Lung microvascular endothelial cell (primary cell): ENCODE measurements around the gene RAPGEF4. TPM values are rescaled to one million over a fixed set of nuclear protein-coding genes. Genes with fewer than 3 reads are reported as not detected.

Experiments used
- DNase-seq, 2 donors: peaks; one replicate each; pipeline versions ENCODE4 v3.0.0 to v3.0.0-alpha.2; 2010; ENCODE audit warnings: low read depth in 2 of 2
- total RNA-seq: library from RNA; depleted of rRNA; stranded (reverse); fragments of >200 nt; gene quantifications from 2 replicates; pipeline ENCODE4 v1.2.1, GENCODE V29; 2014

Gene RAPGEF4
- total RNA-seq, 1 donor from 2014 or later, result 17.3 TPM

DNA sequence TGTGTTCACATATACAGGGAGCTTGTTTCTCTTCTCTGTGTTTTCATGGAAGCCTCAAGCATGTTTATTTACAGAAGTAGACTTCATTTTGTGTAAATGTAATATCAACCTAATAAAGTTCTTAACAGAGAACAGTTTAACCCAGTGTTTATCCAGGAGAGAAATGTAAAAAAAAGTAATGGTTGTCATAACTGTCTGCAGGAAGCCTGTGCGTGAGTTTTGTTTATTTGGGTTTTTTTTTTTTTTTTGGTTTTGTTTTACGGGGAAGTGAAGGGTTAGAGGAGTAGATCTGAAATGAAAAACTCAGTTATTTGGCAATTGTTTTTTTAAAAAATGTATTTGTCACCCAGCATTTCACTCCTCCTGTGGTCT lies 124.7 kb downstream of the RAPGEF4 start:
- DNase-seq, result peak; percentile 58 to 61

GRCh38 chr2:172861098-172861497 lies 125.5 kb downstream of the RAPGEF4 start:
- peak in 1 of 2 donors; percentile 26 for DNase-seq

DNA sequence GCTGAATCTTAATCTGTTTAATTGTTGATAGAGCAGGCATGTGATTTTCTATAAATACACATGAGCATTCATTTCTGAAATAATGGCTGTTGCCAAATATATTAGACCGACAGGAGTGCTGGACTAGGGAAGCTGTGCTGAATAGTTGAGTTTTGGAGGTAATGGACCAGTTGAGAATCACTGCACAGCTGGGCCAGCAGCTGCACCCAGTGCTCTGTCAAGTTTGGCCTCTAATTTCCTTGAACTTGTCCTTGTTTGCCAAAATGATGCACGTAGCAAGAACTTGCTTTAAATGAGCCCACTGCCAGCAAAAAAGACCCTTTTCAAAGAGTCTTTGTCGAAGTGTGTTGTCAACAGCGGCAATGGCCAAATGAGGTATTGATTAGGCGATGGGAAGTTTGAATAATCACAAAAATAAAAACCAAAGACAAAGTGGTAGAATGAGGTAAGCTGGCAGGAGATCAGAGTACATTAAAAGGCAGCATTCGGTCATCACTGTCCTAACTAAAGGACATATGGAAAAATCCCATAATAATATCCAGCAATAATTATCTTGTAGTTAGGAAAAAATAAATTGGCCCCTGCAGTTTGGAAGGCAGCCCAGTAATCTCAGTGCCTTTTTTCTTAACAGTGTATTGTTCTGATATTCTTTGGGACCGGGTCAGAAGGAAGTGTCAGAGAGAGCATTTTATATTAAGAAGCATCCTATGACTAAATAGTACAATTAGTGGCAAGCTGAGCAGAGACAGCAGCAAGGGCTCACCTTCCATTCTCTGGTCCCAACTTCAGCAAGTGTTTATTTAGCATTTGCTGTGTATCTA lies 126.2 kb downstream of the RAPGEF4 start:
- peak; percentile 47 to 69 for DNase-seq

DNA sequence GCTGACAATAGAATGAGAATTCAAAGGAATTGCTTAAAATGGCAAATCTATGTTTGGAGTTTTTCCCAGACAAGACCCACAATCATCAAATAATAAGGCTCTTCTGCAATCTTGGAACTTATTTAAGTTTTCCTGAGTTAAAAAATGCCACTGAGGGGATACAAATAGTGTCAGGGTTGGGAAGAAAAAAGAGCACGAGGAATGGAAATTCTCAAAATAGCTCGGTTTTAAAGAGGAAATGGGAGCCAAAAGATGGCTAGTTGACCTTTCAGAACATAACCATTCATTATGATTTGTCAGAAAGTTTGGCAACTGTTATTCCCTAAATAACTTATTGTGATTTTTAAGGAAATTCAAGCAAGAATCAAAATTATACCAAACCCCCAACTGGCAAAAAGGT lies 127.7 kb downstream of the RAPGEF4 start:
- DNase-seq, result peak; percentile 14 to 56

DNA sequence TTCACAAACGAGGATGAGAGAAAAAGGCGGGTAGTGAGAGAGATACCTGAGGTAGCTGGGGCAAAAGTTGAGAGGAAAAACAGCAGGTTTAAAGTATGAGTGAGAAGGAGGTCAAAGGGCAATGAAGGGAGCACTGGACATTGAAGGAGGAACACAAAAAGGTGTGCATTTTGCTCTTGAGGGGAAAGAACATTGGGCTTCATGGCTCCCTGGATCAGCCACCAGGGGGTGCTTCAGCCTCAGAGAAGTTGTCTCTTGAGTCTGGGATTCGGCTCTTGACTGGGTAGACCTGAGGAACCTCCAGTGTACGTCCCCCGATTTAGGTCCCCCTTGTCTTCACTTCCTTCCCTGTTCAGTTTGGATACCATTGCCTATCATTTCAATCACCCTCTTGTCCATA lies 128.5 kb downstream of the RAPGEF4 start:
- peak; percentile 56 to 57 for DNase-seq

GRCh38 chr2:172865422-172865821 lies 129.8 kb downstream of the RAPGEF4 start:
- no peak for DNase-seq

GRCh38 chr2:172869861-172870260 lies 134.2 kb downstream of the RAPGEF4 start:
- DNase-seq, result peak; percentile 28 to 54

DNA sequence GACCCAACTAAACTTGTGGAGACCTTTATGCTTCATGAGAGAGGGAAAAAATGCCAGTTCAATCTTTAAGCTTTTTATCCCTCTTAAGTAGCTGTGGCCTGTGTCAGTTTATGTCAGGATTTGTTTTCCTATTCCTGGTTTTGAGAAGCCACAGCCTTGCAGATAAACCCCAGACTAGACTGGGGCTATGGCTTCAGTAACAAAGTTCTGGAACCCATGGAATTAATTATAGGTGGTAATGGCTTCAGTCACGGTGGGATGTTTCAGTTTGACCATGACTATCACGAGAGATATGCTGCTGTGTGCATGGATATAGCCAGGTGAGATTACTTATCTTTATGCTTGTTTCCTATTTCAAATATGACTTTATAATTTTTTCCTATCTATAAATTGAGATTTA lies 134.8 kb downstream of the RAPGEF4 start:
- no peak for DNase-seq

DNA sequence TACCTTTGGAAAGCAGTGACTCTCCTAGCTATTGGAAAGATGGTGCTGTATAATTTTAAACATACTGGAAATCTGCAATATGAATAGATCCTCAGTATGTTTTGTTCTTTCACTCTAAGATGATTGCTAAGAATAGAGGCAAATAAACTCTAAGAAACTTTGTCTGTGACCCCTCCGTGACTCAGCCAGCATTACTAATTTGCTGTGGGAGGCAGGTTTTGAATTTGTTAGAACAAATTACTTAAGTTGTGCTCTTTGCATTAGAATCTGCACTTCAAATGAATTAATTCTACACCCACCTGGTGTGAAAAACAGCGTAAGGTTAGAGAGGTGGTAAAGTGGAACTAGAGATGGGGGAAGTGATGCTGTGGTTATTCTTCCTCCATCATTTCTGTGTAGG lies 142.2 kb downstream of the RAPGEF4 start:
- peak in 1 of 2 donors; percentile 17 for DNase-seq

GRCh38 chr2:172878260-172878659 lies 142.6 kb downstream of the RAPGEF4 start:
- DNase-seq, result peak; percentile 30 to 32

DNA sequence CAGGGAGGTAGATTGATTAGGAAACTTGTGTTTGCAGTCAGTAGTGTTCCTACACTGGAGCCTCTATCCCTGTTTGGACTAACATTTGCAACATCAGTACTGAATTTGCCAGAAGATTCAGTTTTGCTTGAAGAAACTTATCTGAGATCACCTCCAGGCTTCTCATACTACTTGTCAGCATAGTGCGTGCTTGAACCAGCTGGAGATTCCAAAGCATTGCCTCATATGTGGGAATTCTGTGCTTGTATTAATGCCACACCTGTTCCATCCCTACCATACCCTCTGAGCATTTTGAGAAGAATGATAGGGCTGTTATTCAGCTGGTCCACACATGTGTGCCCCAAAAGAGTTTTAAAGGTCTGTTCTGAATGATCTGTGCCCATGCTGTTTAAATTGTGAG lies 148.7 kb downstream of the RAPGEF4 start:
- DNase-seq, result no peak

DNA sequence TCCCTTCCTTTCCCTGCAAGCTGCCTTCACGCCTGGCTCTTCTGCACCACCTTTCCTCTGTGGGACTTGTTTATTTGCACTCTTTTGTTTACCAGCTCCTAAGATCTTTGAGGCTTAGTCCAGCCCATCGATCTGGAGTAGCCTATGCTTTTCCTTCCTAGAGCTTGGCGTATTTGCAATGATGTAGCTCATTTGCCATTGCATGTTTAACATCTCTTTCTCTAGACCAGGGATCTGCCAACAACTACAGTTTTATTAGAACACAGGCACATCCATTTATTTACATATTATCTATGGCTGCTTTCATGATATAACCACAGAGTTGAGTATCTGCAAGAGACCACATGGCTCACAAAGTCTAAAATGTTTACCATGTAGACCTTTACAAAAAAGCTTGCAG lies 150.4 kb downstream of the RAPGEF4 start:
- no peak for DNase-seq

- DNase-seq, result no peak
Observed at GRCh38 chr2:172887280-172887679, 151.6 kb downstream of the RAPGEF4 start.

- no peak for DNase-seq
Observed at GRCh38 chr2:172888714-172889669, 153.3 kb downstream of the RAPGEF4 start.

DNA sequence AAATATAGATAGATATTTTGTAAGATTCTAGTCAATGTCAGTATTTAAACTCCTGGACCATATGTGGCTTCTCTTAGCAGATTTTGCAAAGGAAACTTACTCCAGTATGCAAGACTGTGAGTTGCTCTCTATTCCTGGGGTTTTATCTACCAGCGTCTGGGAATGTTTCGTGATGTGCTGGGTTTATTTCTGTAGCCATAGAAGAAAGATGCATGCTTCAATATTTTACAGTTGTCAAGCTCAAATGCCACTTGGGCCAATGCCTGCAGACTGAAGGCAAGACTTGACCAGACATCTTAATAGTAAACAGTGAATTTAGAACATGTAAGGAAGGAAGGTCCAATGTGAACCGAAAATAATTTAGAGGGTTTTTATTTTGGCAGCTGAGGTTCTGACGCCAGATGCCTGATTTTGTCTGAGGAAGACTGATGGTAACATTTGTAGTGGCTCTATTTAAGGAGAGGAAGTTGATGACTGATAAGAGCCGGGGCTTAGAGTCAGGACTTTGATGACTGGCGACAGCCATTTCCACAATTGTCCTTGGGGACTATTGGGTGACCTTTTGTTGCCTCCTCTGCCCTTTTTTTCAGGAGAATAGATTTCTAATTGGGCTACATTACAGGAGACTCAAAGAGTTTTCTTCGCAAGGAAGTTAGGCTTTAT lies 154.3 kb downstream of the RAPGEF4 start:
- DNase-seq, result peak in 1 of 2 donors; percentile 5

DNA sequence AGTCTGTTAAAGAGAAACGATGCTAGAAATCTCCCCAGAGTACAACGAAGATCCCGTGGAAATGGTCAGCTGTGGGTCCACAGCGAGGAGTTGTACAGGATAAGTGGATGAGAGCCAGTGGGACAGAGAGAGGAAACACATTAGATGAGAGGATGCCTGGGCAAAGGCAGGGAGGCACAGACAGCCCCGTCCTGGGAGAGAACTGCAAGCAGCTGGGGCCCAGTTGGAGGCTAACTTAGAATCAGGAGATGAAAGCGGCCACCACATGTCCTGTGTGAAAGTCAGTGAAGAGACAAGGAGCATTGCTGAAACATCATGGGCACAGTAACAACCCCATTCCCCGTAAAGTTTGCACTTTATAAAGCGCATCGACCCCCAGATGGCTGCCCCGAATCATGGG lies 157.5 kb downstream of the RAPGEF4 start:
- no peak for DNase-seq

DNA sequence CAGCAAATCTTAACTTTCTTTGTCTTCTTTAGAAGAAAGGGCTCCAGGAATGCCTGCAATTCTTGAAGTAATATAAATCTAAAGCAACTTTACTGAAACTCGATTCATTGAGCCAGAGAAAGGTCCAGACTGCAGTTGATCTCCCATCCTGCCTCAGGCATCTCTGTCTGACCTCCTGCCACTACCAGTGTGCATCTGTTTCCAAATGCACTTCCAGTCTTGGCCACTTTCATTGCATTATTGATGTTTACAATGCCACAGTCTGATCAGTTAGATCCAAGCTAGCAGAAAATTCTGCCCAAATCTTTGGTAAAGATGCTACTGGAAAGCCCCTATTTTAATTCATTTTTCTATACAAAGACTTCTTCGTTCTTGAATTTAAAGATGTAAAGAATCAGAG lies 158.0 kb downstream of the RAPGEF4 start:
- no peak for DNase-seq

DNA sequence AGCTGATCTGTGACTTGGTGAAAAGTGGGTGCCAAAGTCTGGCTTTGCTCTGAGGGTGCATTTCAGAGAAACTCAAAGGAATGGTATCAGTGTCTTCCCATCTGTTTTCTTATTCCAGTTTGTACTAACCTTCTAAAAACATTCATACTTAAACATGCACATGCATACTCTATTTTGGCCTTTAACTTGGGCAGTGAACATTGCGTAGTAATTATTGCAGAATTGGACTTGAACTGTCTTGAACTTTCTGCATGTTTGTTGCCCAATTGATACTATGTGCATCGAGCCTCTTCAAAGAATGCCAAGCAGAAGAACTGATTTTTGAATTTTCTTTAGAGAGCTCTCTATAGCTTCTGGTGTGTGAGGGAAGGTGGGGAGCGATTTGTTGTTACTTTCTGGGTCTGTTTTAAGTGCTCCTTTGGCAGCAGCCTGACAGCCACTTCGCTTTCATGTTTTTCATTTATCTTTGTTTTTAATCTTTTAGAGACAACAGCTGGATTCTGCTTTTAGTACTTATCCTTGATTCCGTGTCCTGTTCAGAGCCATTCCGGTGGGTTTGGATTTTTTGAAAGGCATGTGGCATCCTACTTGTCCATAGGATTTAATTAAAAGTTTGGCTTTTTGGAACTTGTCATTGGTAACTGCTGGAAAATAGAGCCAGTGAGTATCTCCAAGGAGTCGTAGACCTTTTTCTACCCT lies 159.2 kb downstream of the RAPGEF4 start:
- no peak for DNase-seq

- no peak for DNase-seq
Observed at GRCh38 chr2:172896661-172897081, 161.0 kb downstream of the RAPGEF4 start.

DNA sequence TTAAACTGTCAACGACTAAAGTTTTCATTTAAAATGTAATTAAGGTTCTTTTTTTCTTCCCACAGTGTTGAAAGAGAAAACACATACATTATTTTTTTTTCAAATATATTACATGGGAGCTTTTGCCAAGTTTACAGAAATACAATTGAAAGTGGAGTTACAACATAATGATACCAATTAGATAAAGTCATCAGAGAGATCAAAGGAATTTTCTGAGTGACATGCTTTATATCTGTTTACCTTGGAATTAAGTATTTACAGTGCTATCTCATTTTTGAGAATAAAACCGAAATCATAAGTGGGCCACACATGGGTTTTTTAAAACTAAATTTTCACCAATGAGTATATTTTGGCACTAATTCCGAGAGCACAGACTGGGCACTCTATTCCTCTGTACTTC lies 165.2 kb downstream of the RAPGEF4 start:
- no peak for DNase-seq

- DNase-seq, result no peak
Observed at GRCh38 chr2:172901913-172902312, 166.3 kb downstream of the RAPGEF4 start.
